Activated gamma-delta T cell (primary cell): ENCODE measurements around the gene USHBP1.

Experiments used
- DNase-seq: peaks from one replicate; lab custom pipeline; 2025; lab: John Stamatoyannopoulos, UW

The USHBP1 gene

DNA sequence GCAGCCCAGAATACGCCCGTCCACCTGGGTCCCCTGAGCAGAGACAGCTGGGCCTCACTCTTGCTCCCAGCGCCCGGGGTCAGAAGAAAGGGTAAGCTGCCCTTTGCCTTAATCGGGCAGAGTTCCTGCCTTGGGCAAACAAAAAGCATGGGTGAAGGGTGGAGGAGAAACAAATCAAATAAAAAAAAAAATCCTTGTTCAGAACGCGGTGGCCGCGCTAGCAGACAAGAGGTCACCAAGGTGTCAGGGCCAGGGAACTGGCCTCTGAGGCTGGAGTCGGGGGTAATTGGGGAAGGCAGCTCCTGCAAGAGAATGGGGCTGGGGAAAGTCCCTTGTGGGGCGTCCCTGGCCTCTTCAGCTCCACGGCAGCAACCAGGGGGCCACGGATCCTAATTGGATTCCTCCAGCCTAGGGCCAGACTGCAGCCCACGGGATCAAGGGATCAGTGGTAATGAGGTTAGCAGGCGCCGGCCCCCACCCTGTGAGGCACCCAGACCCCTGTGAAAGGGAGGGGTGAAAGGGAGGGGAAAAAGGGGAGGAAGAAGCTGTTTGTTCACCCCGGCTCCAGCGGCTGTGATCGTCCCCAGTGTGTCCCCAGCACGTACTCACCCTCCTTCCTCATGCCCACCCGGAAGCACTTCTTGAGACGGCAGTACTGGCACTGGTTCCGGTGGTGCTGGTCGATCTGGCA lies 24.3 kb downstream of the USHBP1 start:
- DNase-seq, result no peak

DNA sequence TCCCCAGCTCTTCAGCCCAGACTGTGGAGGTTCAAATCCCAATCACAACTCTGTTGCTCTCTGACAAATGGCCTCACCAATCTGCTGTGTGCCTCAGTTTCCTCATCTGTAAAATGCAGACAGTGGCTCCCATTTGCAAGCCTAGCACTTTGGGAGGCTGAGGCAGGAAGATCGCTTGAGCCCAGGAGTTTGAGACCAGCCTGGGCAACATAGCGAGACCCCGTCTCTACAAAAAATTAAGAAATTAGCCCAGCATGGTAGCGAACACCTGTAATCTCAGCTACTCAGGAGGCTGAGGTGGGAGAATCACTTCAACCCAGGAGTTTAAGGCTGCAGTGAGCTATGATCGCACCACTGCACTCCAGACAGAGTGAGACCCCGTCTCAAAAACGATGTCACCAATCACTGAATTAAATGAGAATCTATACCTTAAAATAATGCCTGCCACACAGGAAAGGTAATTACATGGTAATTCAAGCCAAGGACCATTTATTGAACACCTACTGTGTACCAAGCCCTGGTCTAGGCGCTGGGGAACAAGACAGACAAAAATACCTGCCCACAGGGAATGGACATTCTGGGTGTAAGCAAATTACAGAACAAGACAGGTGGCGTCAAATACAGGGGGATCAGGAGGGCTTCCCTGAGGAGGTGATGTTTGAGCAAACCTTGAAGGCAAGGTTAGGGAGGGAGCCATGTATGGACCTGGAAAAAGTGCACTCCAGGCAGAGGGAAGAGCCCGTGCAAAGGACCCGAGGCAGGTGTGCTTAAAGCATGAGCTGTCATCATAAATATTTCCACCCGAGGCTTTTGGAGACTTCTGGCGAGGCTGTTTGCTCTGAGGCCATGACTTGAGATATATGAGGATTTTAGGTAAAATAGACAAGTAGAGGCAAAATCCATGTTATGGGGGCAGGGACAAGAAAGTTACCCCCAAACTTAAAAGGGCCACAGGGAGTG lies 26.5 kb downstream of the USHBP1 start:
- no peak for DNase-seq

GRCh38 chr19:17236811-17237543 lies 27.6 kb downstream of the USHBP1 start:
- DNase-seq, result no peak

DNA sequence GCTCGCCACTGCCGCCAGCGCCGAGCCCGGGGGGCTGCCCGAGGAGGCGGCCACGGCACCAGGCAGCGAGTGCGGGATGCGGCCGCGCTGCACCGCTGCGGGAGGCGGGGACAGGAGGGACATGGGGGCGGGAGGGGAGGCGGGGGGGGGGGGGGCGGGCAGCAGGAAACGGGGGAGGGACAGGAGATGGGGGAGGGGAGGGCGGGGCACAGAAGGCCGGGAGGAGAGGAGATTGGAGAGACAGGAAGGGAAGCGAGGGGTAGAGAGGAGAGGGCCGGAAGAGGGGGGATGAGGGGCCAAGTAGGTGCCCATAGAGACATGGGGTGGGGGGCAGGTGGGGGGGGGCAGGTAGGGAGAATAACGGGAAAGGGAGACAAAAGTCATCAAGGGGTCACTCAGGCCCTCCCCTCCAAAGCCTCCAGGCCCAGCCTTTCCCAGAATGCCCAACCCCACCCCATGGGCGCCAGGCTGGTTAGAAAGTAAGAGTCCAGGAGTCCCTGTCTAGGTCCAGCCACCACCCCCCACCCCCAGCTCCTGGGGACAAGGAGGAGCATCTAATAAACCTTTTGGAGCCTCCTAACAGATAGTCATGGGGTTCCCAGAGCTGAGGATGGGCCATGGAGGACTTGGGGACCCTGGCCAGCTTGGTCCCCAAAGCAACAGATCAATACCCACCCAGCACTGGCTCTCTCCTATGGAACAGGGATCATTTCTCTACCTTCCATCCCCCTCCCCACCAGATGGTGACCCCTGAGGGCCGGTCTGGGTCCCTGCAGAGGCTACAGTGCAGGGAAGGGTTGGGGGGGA lies 28.4 kb downstream of the USHBP1 start:
- no peak for DNase-seq

DNA sequence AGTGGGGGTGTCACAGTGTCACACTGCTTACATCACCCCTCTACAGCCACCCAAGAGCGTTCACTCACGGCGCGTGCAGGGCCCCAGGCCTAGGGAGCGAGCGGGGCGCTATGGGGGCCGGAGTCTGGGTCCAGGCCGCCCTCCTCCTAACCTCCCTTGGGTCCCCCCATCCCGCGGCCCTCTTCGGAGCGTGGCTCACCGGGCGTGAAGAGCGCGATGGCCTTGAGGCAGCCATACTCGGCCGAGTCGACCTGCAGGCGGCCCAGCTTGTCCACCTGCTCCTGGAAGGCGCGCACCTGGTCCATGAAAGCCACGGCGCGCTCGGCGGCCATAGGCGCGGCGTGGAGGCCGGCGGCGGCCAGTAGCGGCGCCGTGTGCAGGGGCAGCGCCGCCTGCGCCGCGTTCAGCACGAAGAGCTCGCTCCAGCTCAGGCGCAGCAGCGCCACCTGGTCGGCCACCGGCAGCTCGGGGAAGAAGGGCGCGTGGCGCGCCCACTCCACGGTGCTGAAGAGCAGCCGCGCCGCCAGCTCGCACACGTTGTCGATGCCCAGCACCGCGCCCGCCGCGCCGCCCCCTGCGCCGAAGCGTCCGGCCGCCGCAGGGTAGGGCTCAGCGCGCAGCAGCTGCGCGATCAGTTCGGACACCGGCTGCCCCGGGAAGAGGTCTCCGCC lies 29.1 kb downstream of the USHBP1 start:
- peak; percentile 51 for DNase-seq

GRCh38 chr19:17234911-17235299 lies 29.6 kb downstream of the USHBP1 start:
- no peak for DNase-seq

DNA sequence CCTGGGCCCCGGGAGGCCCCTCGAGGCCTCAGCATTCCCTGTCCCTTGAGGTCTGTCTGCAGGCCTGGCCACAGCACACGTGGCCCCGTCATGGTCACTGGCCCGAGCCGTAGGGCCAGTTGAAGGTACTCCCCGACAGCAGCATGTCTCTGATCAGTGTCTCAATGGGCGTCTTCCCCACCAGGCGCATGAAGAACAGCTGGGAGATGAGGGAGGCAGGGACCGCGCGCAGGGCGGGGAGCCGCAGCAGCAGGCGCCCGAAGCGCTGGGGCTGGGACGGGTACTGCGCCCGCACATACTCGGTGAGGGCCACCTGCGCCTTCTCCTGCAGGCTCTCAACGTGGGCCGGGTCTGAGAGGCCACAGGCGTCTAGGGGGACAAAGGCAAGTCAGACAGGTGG lies 32.3 kb downstream of the USHBP1 start:
- no peak for DNase-seq

DNA sequence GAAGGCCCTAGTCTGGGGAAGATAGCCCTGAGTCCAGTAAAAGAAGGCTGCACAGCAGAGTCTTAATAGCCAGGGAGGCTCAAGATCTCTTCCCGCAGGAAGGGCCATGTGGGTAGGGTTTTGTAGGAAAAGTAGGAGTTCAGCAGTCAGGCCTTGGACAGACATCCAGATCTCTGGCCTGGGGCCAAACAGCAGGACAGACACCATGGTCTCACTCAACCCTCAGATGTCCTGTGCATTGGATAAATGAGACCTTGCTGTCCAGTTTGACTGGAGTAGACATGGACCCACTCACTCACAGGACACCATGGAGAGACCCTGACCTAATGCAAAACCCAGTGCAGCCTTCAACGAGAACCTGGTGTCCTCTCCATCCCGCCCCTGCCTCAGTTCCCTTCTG lies 34.7 kb downstream of the USHBP1 start:
- no peak for DNase-seq

GRCh38 chr19:17227798-17228367 lies 36.7 kb downstream of the USHBP1 start:
- DNase-seq, result no peak

DNA sequence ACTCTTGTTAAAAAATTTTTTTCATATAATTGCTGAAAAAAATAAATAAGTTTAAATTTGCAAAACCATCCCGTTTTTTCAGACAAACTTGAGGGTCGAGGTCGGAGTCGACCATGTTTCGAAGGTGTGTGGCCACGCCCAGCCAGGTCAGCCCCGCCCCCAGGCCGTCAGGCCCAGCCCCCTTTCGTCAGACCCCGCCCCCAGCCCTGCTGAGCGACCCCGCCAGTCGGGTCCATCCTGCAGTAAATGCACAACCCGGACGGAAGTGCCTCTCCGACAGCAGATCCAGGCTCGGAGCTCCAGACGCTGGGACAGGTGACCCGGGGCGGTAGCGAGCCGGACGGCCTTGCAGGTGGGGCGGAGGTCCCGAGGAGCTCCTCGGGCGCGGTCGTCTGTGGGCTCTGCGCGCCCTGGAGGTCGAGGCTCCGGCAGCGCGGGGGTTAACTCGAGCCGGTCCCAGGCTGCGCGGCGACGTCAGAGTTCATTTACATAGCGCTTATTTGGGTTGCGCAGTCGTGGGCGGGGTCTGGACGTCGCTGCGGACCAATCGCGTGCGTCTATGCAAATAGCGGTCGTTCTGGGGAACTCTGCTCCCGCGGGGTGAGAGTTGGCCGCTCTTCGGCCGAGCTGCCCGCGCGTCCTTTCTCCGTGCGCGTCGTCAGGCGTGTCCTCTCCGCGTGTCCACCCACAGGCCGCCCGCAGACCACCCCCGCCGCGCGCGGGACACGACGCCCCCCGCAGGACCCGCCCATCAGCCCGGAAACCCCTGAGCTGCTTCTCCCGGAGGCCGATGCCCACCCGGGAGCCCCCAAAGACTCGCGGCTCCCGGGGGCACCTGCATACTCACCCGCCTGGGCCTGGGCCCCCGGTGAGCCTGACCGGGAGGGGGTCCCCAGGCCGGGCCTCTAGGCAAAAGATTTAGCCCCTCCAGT lies 38.3 kb downstream of the USHBP1 start, which contains the start of gene OCEL1:
Gene OCEL1 (plus strand): TSS at position 225 of the 932 bp plus-strand sequence. CDS start 22 bp downstream, at position 247.
- peak; percentile 88 for DNase-seq

DNA sequence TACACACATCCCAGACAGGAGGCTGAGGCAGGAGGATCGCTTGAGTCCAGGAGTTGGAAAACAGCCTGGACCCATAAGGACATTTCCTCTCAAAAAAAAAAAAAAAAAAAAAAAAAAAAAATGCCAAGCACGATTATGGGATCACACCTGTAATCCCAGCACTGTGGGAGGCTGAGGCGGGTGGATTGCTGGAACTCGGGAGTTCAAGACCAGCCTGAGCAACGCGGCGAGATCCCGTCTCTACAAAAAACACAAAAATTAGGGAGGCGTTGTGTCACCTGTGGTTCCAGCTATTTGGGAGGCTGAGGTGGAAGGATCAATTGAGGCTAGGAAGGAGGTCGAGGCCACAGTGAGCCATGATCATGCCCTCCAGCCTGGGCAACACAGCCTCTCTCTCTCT lies 39.5 kb downstream of the USHBP1 start:
- no peak for DNase-seq

- no peak for DNase-seq
Measured at GRCh38 chr19:17220207-17220758, 44.3 kb downstream of the USHBP1 start.

GRCh38 chr19:17219286-17219685 lies 45.3 kb downstream of the USHBP1 start:
- DNase-seq, result no peak

- no peak for DNase-seq
Measured at GRCh38 chr19:17216058-17216670, 48.4 kb downstream of the USHBP1 start.

DNA sequence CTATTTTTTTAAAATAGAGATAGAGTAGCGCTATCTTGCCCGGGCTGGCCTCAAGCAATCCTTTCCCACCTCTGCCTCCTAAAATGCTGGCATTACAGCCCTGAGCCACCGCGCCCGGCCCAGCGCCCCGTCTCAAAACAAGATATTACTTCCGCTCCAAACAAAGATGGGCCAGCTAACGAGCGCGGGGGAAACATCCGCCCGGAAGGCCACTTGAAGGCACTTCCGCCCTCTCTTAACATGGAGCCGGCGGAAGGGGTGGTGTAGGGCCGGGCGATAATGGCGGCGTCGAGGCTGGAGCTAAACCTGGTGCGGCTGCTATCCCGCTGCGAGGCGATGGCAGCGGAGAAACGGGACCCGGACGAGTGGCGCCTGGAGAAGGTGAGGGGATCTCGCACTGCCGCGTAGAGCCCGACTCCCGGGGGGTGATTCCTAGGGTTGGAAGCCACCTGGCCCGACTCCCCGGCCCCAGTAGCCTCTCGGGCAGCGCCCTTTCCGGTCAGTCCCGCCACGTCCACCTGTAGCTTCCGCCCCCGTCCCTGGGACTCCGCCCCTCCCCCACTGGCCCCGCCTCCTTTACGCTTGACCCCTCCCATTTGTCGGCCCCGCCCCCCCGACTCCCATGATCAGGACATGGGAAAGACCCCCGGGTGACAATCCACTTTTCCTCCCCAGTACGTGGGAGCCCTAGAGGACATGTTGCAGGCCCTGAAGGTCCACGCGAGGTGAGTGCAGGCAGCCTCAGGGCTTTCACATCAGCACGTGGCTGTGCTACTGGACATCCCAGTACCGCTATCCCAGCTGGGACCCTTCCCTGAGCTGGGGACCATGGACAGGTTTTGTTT lies 49.2 kb downstream of the USHBP1 start, which contains the start of gene USE1:
Gene USE1 (plus strand): TSS at position 231 of the 845 bp plus-strand sequence. CDS start 49 bp downstream, at position 280.
- peak; percentile 58 for DNase-seq

- DNase-seq, result no peak
Measured at GRCh38 chr19:17214508-17215126, 49.9 kb downstream of the USHBP1 start.

DNA sequence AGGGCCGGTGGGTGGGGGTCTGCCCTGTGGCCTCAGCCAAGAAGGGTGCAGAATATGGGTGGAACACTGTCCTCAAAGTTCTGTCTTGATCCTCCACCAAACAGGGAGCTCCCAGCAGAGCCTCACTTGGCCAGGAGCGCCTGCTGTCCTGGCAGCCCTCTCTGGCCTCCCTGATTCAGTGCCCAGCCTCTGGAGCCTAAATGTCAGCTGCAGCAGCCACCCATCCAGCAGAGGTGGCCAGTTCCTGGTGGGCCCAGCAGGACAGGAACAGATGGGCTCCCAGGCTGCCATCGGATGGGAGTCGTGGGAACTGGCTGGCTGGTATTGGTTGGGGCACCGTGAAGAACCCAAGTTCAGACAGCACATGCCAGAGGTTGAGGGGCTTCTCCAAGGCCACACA lies 51.2 kb downstream of the USHBP1 start:
- no peak for DNase-seq
